ENCODE results near the gene KLHDC8A. TPM values are rescaled to one million over a fixed set of nuclear protein-coding genes. Genes with fewer than 3 reads are reported as not detected.
"Not testable (repeated sequence)": the region's sequence is repeated elsewhere in the genome, so short reads cannot be mapped to it uniquely, and the experiment has no call there.

KLHDC8A gene
- not detected for total RNA-seq

- H3K27me3 Mint-ChIP-seq, result peaks cover 4% of the 10 kb centered on the region
- POLR2A ChIA-PET, result no interaction called here
- no peaks in the 10 kb centered on the region for H3K9me3 Mint-ChIP-seq
- no peaks in the 10 kb centered on the region for H3K4me1 Mint-ChIP-seq (ENCODE audit: low read depth)
- H3K27ac Mint-ChIP-seq, result no peak within 1 kb of the TSS
- no peaks in the 10 kb centered on the region for H3K36me3 Mint-ChIP-seq (ENCODE audit: low read depth)
- H3K4me3 Mint-ChIP-seq, result no peak within 1 kb of the TSS
- intact Hi-C loops (cut with micrococcal nuclease), result no loop called here
- CTCF ChIA-PET, result interaction anchor here (0.5 to 5.0 kb wide), 7 partner anchors 8 to 167 kb away, joined by 3 to 121 read pairs (median 30); no protein-coding TSS in a partner anchor
- no peak for TF ChIP-seq CTCF (IDR thresholded peaks at IDR 0.05)
- DNase-seq (no peak), ATAC-seq (no peak)
Measured at GRCh38 chr1:205356440-205357139, at the start of gene KLHDC8A. KLHDC8A (minus strand) TSS chr1:205356922; CDS start chr1:205343604, 13,318 bp downstream.

GRCh38 chr1:205406252-205406651, 49.5 kb upstream of the KLHDC8A start:
- ATAC-seq; H3K27ac Mint-ChIP-seq; H3K36me3 Mint-ChIP-seq (ENCODE audit: low read depth); DNase-seq; H3K4me3 Mint-ChIP-seq; H3K4me1 Mint-ChIP-seq (ENCODE audit: low read depth); H3K9me3 Mint-ChIP-seq; H3K27me3 Mint-ChIP-seq; intact Hi-C loops (cut with micrococcal nuclease); POLR2A ChIA-PET: not testable (repeated sequence)
- CTCF ChIA-PET, result interaction anchor here (1.8 to 4.4 kb wide), 3 partner anchors 9 to 80 kb away, joined by 4 to 32 read pairs (median 10); no protein-coding TSS in a partner anchor

- POLR2A ChIA-PET; H3K27me3 Mint-ChIP-seq; H3K27ac Mint-ChIP-seq; H3K4me3 Mint-ChIP-seq; H3K9me3 Mint-ChIP-seq; H3K36me3 Mint-ChIP-seq (ENCODE audit: low read depth); CTCF ChIA-PET; DNase-seq; ATAC-seq; intact Hi-C loops (cut with micrococcal nuclease); H3K4me1 Mint-ChIP-seq (ENCODE audit: low read depth): not testable (repeated sequence)
Measured at GRCh38 chr1:205404484-205404883, 47.8 kb upstream of the KLHDC8A start.

- Mint-ChIP-seq H3K36me3 (ENCODE audit: low read depth) (no peaks in the 10 kb centered on the region), H3K9me3 (peaks cover 1% of the 10 kb centered on the region), H3K4me1 (ENCODE audit: low read depth) (no peaks in the 10 kb centered on the region), H3K4me3 (no peak overlapping the region), H3K27ac (no peak overlapping the region), H3K27me3 (peaks cover 4% of the 10 kb centered on the region)
- no peak for DNase-seq
- POLR2A ChIA-PET, result no interaction called here
- CTCF ChIA-PET, result interaction anchor here (0.9 to 6.1 kb wide), 7 partner anchors 25 to 126 kb away, joined by 3 to 199 read pairs (median 27); partner anchors contain the start of gene LEMD1
- no peak for TF ChIP-seq CTCF (IDR thresholded peaks at IDR 0.05)
- ATAC-seq, result no peak
- intact Hi-C loops (cut with micrococcal nuclease), result loop anchor here (10.0 kb wide), 1 partner anchor 246 kb away; no protein-coding TSS in a partner anchor
Measured at GRCh38 chr1:205398586-205398985, 41.9 kb upstream of the KLHDC8A start.

GRCh38 chr1:205396967-205397616, 40.4 kb upstream of the KLHDC8A start:
- Mint-ChIP-seq H3K4me3 (no peak overlapping the region), H3K4me1 (ENCODE audit: low read depth) (no peaks in the 10 kb centered on the region), H3K27me3 (peaks cover 4% of the 10 kb centered on the region), H3K9me3 (peaks cover 1% of the 10 kb centered on the region), H3K27ac (no peak overlapping the region), H3K36me3 (ENCODE audit: low read depth) (no peaks in the 10 kb centered on the region)
- peak; percentile 87 for TF ChIP-seq CTCF (IDR thresholded peaks at IDR 0.05)
- intact Hi-C loops (cut with micrococcal nuclease), result loop anchor here (1.0 to 10.0 kb wide), 2 partner anchors 88 to 248 kb away; no protein-coding TSS in a partner anchor
- POLR2A ChIA-PET, result no interaction called here
- CTCF ChIA-PET, result interaction anchor here (0.7 to 6.1 kb wide), 49 partner anchors 10 to 261 kb away, joined by 3 to 199 read pairs (median 5); partner anchors contain the start of genes KLHDC8A, LEMD1 and NUAK2
- peak; percentile 29 for DNase-seq
- ATAC-seq, result peak; percentile 88

Measured in activated CD8-positive, alpha-beta T cell treated with anti-CD3 and anti-CD28 coated beads for 36 hours (primary cell).